ENCODE results near the gene KCND2. TPM values are rescaled to one million over a fixed set of nuclear protein-coding genes. Genes with fewer than 3 reads are reported as not detected.
"Not testable (repeated sequence)": the region's sequence is repeated elsewhere in the genome, so short reads cannot be mapped to it uniquely, and the experiment has no call there.

The KCND2 gene
- total RNA-seq, 3 donors from 2014 or later: not detected

- ATAC-seq: no peak
- DNase-seq: no peak
Measured at GRCh38 chr7:120658516-120658915, 385.5 kb downstream of the KCND2 start.

GRCh38 chr7:120662291-120662690 lies 389.3 kb downstream of the KCND2 start:
- H3K36me3 Mint-ChIP-seq (ENCODE audit: insufficient read depth): no peaks in the 10 kb centered on the region
- H3K27me3 Mint-ChIP-seq (ENCODE audit: low read depth): no peaks in the 10 kb centered on the region
- ATAC-seq: no peak
- DNase-seq: no peak
- no peaks in the 10 kb centered on the region for H3K9me3 Mint-ChIP-seq
- no peak overlapping the region for H3K4me3 Mint-ChIP-seq
- no peaks in the 10 kb centered on the region for H3K4me1 Mint-ChIP-seq (ENCODE audit: low read depth)

More at GRCh38 chr7:120658516-120658915, 385.5 kb downstream of the KCND2 start:
- no peaks in the 10 kb centered on the region for H3K27me3 Mint-ChIP-seq (ENCODE audit: low read depth)
- H3K9me3 Mint-ChIP-seq: no peaks in the 10 kb centered on the region
- H3K4me1 Mint-ChIP-seq (ENCODE audit: low read depth): no peaks in the 10 kb centered on the region
- no peaks in the 10 kb centered on the region for H3K36me3 Mint-ChIP-seq (ENCODE audit: insufficient read depth)
- no peak overlapping the region for H3K4me3 Mint-ChIP-seq

- no peaks in the 10 kb centered on the region for H3K36me3 Mint-ChIP-seq (ENCODE audit: insufficient read depth)
- H3K4me3 Mint-ChIP-seq: no peak overlapping the region
- no peak for ATAC-seq
Measured at GRCh38 chr7:120665068-120665467, 392.1 kb downstream of the KCND2 start.

GRCh38 chr7:120675076-120675475 lies 402.1 kb downstream of the KCND2 start:
- Mint-ChIP-seq H3K27me3 (ENCODE audit: low read depth) (no peaks in the 10 kb centered on the region), H3K36me3 (ENCODE audit: insufficient read depth) (no peaks in the 10 kb centered on the region), H3K9me3 (peaks cover 4% of the 10 kb centered on the region), H3K4me3 (no peak overlapping the region), H3K4me1 (ENCODE audit: low read depth) (no peaks in the 10 kb centered on the region)
- no peak for ATAC-seq
- no peak for DNase-seq

More at GRCh38 chr7:120665068-120665467, 392.1 kb downstream of the KCND2 start:
- Mint-ChIP-seq H3K27me3 (ENCODE audit: low read depth) (no peaks in the 10 kb centered on the region), H3K4me1 (ENCODE audit: low read depth) (no peaks in the 10 kb centered on the region), H3K9me3 (no peaks in the 10 kb centered on the region)
- DNase-seq: no peak

GRCh38 chr7:120677535-120677934 lies 404.6 kb downstream of the KCND2 start:
- ATAC-seq (no peak), DNase-seq (no peak)
- no peaks in the 10 kb centered on the region for H3K36me3 Mint-ChIP-seq (ENCODE audit: insufficient read depth)

GRCh38 chr7:120680985-120681384 lies 408.0 kb downstream of the KCND2 start:
- H3K4me1 Mint-ChIP-seq (ENCODE audit: low read depth): no peaks in the 10 kb centered on the region
- H3K27me3 Mint-ChIP-seq (ENCODE audit: low read depth): no peaks in the 10 kb centered on the region
- no peaks in the 10 kb centered on the region for H3K36me3 Mint-ChIP-seq (ENCODE audit: insufficient read depth)
- DNase-seq (no peak), ATAC-seq (no peak)
- H3K9me3 Mint-ChIP-seq: no peaks in the 10 kb centered on the region
- no peak overlapping the region for H3K4me3 Mint-ChIP-seq

More at GRCh38 chr7:120677535-120677934, 404.6 kb downstream of the KCND2 start:
- no peak overlapping the region for H3K4me3 Mint-ChIP-seq
- H3K4me1 Mint-ChIP-seq (ENCODE audit: low read depth): no peaks in the 10 kb centered on the region
- peaks cover under 1% of the 10 kb centered on the region for H3K9me3 Mint-ChIP-seq
- H3K27me3 Mint-ChIP-seq (ENCODE audit: low read depth): no peaks in the 10 kb centered on the region

GRCh38 chr7:120684463-120684862 lies 411.5 kb downstream of the KCND2 start:
- H3K36me3 Mint-ChIP-seq (ENCODE audit: insufficient read depth): no peaks in the 10 kb centered on the region
- DNase-seq (no peak), ATAC-seq (no peak)
- no peaks in the 10 kb centered on the region for H3K9me3 Mint-ChIP-seq
- no peak overlapping the region for H3K4me3 Mint-ChIP-seq
- peaks cover 2% of the 10 kb centered on the region for H3K27me3 Mint-ChIP-seq (ENCODE audit: low read depth)
- H3K4me1 Mint-ChIP-seq (ENCODE audit: low read depth): no peaks in the 10 kb centered on the region

- ATAC-seq (no peak), DNase-seq (no peak)
- Mint-ChIP-seq H3K4me1 (ENCODE audit: low read depth) (no peaks in the 10 kb centered on the region), H3K9me3 (peaks cover 3% of the 10 kb centered on the region), H3K27me3 (ENCODE audit: low read depth) (peaks cover 2% of the 10 kb centered on the region), H3K36me3 (ENCODE audit: insufficient read depth) (no peaks in the 10 kb centered on the region), H3K4me3 (no peak overlapping the region)
Measured at GRCh38 chr7:120691915-120692314, 418.9 kb downstream of the KCND2 start.

- DNase-seq (no peak), ATAC-seq (no peak)
- no peak overlapping the region for H3K4me3 Mint-ChIP-seq
- no peaks in the 10 kb centered on the region for H3K27me3 Mint-ChIP-seq (ENCODE audit: low read depth)
- peaks cover 3% of the 10 kb centered on the region for H3K9me3 Mint-ChIP-seq
- no peaks in the 10 kb centered on the region for H3K4me1 Mint-ChIP-seq (ENCODE audit: low read depth)
- H3K36me3 Mint-ChIP-seq (ENCODE audit: insufficient read depth): no peaks in the 10 kb centered on the region
Measured at GRCh38 chr7:120695848-120696247, 422.9 kb downstream of the KCND2 start.

GRCh38 chr7:120700796-120701195 lies 427.8 kb downstream of the KCND2 start:
- DNase-seq (no peak), ATAC-seq (no peak)
- Mint-ChIP-seq H3K36me3 (ENCODE audit: insufficient read depth) (no peaks in the 10 kb centered on the region), H3K4me3 (no peak overlapping the region), H3K4me1 (ENCODE audit: low read depth) (no peaks in the 10 kb centered on the region), H3K27me3 (ENCODE audit: low read depth) (no peaks in the 10 kb centered on the region), H3K9me3 (peaks cover 3% of the 10 kb centered on the region)

GRCh38 chr7:120702408-120702807 lies 429.4 kb downstream of the KCND2 start:
- H3K4me3 Mint-ChIP-seq; H3K9me3 Mint-ChIP-seq; DNase-seq; H3K4me1 Mint-ChIP-seq (ENCODE audit: low read depth); H3K36me3 Mint-ChIP-seq (ENCODE audit: insufficient read depth); H3K27me3 Mint-ChIP-seq (ENCODE audit: low read depth); ATAC-seq: not testable (repeated sequence)

- no peak for DNase-seq
- H3K4me1 Mint-ChIP-seq (ENCODE audit: low read depth): no peaks in the 10 kb centered on the region
Measured at GRCh38 chr7:120703585-120704240, 430.7 kb downstream of the KCND2 start.

GRCh38 chr7:120709252-120709971 lies 436.4 kb downstream of the KCND2 start:
- H3K9me3 Mint-ChIP-seq: no peaks in the 10 kb centered on the region
- H3K36me3 Mint-ChIP-seq (ENCODE audit: insufficient read depth): no peaks in the 10 kb centered on the region
- H3K4me1 Mint-ChIP-seq (ENCODE audit: low read depth): no peaks in the 10 kb centered on the region
- no peaks in the 10 kb centered on the region for H3K27me3 Mint-ChIP-seq (ENCODE audit: low read depth)
- no peak overlapping the region for H3K4me3 Mint-ChIP-seq
- no peak for ATAC-seq
- DNase-seq: no peak

More at GRCh38 chr7:120703585-120704240, 430.7 kb downstream of the KCND2 start:
- Mint-ChIP-seq H3K4me3 (no peak overlapping the region), H3K9me3 (no peaks in the 10 kb centered on the region), H3K27me3 (ENCODE audit: low read depth) (no peaks in the 10 kb centered on the region), H3K36me3 (ENCODE audit: insufficient read depth) (no peaks in the 10 kb centered on the region)
- no peak for ATAC-seq

- no peaks in the 10 kb centered on the region for H3K9me3 Mint-ChIP-seq
- DNase-seq: no peak
- no peaks in the 10 kb centered on the region for H3K27me3 Mint-ChIP-seq (ENCODE audit: low read depth)
- no peak for ATAC-seq
- no peaks in the 10 kb centered on the region for H3K36me3 Mint-ChIP-seq (ENCODE audit: insufficient read depth)
- H3K4me3 Mint-ChIP-seq: no peak overlapping the region
- no peaks in the 10 kb centered on the region for H3K4me1 Mint-ChIP-seq (ENCODE audit: low read depth)
Measured at GRCh38 chr7:120709972-120710320, 437.0 kb downstream of the KCND2 start.

- Mint-ChIP-seq H3K36me3 (ENCODE audit: insufficient read depth) (no peaks in the 10 kb centered on the region), H3K4me1 (ENCODE audit: low read depth) (no peaks in the 10 kb centered on the region), H3K4me3 (no peak overlapping the region), H3K27me3 (ENCODE audit: low read depth) (no peaks in the 10 kb centered on the region), H3K9me3 (no peaks in the 10 kb centered on the region)
- ATAC-seq: no peak
- no peak for DNase-seq
Measured at GRCh38 chr7:120714945-120715344, 442.0 kb downstream of the KCND2 start.

Measured in activated T-cell treated with anti-CD3 and anti-CD28 coated beads, Interleukin-2, amount 50 U/mL, for 4 hours (primary cell).